ENCODE results near the gene GTPBP4. TPM values are rescaled to one million over a fixed set of nuclear protein-coding genes. Genes with fewer than 3 reads are reported as not detected.
"Not testable (repeated sequence)": the region's sequence is repeated elsewhere in the genome, so short reads cannot be mapped to it uniquely, and the experiment has no call there.

The GTPBP4 gene
- polyA plus RNA-seq, 4 donors = 51.2 to 70.3 (median 62.7) TPM

DNA sequence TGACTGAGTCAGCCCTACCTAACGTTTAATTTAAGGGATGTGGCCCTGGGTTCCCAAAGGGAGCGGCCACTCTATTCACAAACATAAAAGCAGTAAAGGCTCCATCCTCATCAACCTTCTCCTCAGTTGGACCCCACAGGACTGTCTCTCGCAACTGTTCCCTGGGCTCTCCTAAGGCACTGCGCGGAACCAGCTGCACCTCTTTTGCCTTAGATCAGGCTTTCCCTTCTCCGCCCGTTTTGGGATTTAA is 689 bp upstream of the GTPBP4 start:
- no peak for DNase-seq (ENCODE audit: low read depth in 4 of 4, low spot score in 2 of 4)

DNA sequence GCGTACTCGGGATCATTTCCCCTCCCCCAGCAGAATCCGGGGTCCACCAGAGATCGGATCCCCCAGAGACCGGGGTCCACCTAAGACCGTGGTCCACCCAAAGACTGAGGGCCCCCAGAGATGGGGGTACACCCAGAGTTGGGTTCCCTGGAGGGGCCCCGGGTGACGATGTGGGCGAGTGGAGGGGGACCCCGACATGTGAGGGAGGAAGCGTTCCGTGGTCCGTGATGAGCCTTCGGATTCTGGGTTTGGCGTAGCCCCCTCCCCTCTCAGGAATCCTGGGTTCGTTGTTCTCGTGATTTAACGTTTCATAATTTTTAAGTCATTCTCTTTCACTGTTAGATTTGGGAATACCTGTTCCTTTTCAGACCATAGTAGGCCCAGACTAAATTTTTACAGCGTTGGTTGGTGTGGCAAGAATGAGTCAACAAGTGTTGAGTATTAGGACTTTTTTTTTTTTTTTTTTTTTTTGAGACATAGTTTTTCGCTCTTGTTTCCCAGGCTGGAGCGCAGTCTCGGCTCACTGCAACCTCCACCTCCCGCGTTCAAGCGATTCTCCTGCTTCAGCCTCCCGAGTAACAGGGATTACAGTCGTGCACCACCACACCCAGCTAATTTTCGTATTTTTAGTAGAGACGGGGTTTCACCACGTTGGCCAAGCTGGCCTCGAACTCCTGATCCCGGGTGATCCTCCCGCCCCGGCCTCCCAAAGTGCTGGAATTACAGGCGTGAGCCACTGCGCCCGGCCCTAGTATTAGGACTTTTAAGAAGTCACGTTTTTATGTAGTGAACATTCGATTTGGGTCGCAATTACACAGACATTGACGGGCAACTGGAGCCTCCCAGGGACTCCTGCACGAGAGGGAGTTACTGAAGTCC is 672 bp downstream of the GTPBP4 start:
- DNase-seq (ENCODE audit: low read depth in 4 of 4, low spot score in 2 of 4) = no peak

GRCh38 chr10:990808-991207 is 2.6 kb downstream of the GTPBP4 start:
- no peak for DNase-seq (ENCODE audit: low read depth in 4 of 4, low spot score in 2 of 4)

DNA sequence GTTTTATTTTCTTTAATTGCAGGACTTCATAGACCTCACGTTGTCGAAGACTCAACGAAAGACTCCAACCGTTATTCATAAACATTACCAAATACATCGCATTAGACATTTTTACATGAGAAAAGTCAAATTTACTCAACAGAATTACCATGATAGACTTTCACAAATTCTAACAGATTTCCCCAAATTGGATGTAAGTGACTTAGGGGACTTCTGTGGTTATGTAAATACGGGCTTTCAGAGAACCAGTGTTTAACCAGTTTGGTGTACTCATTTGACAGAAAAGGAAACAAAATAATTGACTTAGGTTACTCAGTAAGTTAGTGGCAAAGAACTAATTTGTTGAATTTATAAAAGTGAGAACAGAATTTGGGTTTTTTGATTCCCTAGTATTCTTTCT is 4.2 kb downstream of the GTPBP4 start:
- DNase-seq (ENCODE audit: low read depth in 4 of 4, low spot score in 2 of 4) = no peak

DNA sequence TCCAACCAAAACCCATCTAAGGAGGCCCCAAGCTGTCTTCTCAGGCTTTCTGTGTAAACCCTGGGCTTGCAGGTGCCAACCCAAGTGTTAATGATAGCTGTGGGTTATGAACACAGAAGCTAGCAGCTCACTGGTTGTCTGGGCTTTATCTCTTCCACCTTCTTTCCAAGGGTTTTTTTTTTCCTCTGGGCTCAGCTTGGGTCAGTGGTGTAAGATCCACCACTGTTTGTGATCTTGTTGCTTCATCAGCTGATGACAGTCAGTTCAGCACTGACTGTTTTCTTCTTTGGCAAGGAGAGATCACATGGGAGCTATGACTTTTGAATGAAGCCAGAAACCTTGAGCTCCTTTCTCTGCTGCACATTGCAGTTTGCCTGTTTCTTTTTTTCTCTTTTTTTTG is 4.6 kb downstream of the GTPBP4 start:
- DNase-seq (ENCODE audit: low read depth in 4 of 4, low spot score in 2 of 4) = no peak

DNA sequence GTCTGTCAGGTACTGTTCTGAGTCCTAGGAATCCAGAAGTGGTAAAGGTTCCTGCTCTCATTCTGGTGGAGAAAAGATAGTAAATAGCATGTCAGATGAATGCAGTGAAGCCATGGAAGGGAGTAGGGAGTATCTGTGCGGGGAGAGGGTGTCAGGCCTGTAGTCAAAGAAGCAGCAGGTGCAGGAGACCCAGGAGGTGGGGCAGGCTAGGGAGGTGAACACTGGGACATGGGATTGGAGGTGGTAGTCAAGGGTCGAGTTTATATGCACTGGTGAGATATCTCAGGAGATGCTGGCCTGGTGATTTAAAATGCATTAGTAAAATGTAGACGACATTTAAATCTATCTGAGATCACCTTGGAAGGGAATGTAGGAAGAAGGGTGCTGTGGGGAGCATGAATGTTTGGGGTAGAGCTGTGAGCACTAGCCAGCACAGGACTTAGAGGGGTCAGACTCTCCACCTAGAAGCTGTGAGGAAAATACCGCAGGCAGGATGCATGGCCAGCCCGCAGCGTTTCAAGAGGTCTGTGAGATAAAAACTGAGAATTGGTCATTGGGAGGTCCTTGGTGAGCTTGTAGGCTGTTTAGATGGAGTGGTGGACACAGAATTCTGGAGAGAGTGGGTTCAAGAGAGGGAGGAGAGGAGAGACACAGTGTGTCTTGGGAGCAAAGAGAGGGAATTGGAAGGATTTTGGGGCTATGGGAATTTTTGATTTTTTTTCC is 6.8 kb downstream of the GTPBP4 start:
- DNase-seq (ENCODE audit: low read depth in 4 of 4, low spot score in 2 of 4) = no peak

- DNase-seq (ENCODE audit: low read depth in 4 of 4, low spot score in 2 of 4) = no peak
Observed at GRCh38 chr10:995559-995926, 7.3 kb downstream of the GTPBP4 start.

GRCh38 chr10:996031-996430 is 7.8 kb downstream of the GTPBP4 start:
- no peak for DNase-seq (ENCODE audit: low read depth in 4 of 4, low spot score in 2 of 4)

DNA sequence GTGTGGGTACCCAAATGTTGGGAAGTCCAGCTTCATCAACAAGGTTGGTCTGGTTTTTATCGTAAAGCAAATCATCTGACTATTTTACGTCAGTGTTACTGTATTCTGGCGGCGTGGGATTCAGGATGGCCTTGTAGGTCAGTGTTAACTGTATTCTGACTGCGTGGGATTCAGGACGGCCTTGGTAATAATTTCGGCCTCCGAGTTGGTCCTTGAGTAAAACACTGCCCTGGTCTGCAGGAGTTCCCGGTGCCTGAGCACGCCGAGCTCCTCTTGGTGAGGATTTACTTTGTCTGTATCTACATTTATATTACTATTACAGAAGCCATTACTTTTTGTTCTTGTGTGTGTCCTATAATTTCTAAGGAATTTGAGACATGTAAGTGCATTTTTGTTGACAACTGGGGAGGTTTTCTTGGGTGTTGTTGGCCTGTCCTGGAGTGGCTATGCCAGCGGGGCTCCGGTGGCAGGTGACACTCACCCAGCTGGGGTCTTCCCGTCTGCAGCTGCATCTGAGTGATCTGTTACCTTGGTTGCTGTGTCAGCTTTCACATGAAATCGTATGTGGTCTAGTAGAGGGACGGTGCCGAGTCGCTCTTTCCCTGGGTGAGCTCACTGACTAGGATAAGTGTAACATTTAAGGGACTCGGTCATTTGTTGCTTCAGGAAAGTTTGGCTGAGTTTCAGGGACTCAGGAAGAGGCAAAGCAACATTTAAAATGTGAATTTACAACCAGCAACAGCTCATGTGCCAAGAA is 9.2 kb downstream of the GTPBP4 start:
- DNase-seq (ENCODE audit: low read depth in 4 of 4, low spot score in 2 of 4) = no peak

- no peak for DNase-seq (ENCODE audit: low read depth in 4 of 4, low spot score in 2 of 4)
Observed at GRCh38 chr10:1002425-1003006, 14.3 kb downstream of the GTPBP4 start.

DNA sequence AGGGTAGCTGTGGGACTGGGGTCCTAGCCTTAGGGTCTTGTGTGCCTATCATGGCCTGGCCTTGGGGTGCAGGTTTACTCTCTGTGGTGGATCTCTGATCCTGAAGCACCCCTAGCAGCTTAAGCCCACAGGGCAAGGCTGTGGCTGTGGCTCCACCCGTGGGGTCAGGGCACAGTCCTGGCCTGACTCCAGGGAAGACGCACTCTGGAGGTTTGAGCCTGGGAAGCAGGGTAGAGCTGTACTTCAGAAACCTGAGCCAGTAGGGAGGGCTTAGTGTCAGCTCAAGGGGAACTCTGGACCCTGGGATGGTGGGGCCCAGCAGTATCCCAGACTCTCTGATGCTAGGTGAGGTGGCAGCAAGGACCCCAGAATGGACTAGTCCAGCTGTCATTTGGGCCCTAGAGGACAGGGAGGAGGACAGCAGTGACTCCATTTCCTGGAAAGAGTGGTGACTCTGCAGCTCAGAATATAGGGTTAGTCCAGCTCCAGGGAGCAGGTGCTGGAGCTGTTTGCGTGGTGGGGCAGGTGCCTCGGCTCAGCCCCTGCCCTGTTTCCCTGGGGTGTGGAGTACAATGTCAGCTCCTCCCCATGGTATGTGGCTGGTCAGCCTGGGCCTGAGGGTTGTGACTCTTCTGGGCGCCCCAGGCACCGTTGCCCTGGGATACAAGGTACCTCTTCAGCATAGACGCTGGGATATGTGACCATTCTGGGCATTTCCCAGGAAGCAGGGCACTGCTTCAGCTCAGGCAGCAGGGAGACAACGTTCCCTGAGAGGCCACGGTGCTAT is 15.8 kb downstream of the GTPBP4 start:
- no peak for DNase-seq (ENCODE audit: low read depth in 4 of 4, low spot score in 2 of 4)

- DNase-seq (ENCODE audit: low read depth in 4 of 4, low spot score in 2 of 4) = no peak
Observed at GRCh38 chr10:1006573-1006972, 18.3 kb downstream of the GTPBP4 start.

GRCh38 chr10:1007583-1007982 is 19.3 kb downstream of the GTPBP4 start:
- DNase-seq (ENCODE audit: low read depth in 4 of 4, low spot score in 2 of 4) = no peak

- no peak for DNase-seq (ENCODE audit: low read depth in 4 of 4, low spot score in 2 of 4)
Observed at GRCh38 chr10:1009071-1009494, 20.8 kb downstream of the GTPBP4 start.

- not testable (repeated sequence) for DNase-seq (ENCODE audit: low read depth in 4 of 4, low spot score in 2 of 4)
Observed at GRCh38 chr10:1009947-1010346, 21.7 kb downstream of the GTPBP4 start.

DNA sequence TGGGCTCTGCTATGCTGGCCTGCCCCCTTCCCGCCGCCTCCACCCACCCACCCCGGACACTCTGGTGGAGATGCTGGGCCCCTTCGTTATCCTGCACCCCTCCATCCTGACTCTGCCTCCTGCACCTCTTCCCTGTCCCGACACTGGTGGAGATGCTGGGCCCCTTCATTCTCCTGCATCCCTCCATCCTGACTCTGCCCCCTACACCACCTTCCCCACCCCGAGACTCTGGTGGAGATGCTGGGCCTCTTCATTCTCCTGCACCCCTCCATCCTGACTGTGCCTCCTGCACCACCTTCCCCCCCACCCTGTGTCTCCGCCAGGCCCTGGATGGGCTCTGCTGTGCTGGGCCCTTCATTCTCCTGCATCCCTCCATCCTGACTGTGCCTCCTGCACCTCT is 22.5 kb downstream of the GTPBP4 start:
- DNase-seq (ENCODE audit: low read depth in 4 of 4, low spot score in 2 of 4) = no peak

DNA sequence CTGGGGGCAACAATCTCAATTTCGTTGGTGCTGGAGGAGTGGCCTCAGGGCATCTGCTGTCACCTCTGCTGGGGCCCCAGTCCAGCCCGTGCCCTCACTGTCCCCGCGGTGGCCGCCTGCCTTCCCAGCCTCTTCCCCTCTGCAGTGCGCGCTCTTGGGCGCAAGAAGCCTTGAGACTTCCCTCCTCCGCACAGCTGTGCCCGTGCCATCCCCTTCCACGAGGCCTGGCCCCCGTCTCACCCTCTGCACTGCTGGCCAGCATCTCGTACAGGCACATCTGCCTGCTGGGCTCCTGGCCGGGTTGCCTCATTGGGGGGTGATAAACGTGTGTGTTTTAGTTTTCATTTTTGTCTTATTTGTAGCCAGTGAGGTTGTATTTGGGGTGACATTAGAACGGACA is 23.5 kb downstream of the GTPBP4 start:
- DNase-seq (ENCODE audit: low read depth in 4 of 4, low spot score in 2 of 4) = no peak

DNA sequence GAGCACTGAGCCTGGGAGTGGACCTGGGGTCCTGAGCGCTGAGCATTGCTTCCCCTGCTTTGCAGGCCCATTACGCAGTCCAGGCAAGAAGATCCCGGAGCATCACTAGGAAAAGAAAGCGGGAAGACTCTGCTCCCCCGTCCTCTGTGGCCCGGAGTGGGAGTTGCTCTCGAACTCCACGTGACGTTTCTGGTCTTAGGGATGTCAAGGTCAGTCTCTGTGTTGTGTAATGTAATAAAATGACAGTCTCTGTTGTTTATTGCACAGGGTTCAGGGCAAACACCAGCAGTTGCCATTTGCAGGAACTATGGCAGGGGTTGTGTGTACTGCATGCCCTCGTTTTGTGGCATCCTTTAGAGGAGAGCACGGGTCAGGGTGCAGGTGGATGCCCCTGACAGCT is 27.5 kb downstream of the GTPBP4 start:
- DNase-seq (ENCODE audit: low read depth in 4 of 4, low spot score in 2 of 4) = no peak

GRCh38 chr10:1019362-1019761 is 31.1 kb downstream of the GTPBP4 start:
- no peak for DNase-seq (ENCODE audit: low read depth in 4 of 4, low spot score in 2 of 4)

- DNase-seq (ENCODE audit: low read depth in 4 of 4, low spot score in 2 of 4) = no peak
Observed at GRCh38 chr10:1020460-1020859, 32.2 kb downstream of the GTPBP4 start.

All from left renal cortex interstitium (tissue), 4 donors.